Keratinocyte (primary cell): ENCODE data around the gene ERC2.

ENCODE experiments used
- EZH2 ChIP-seq: IDR thresholded peaks from one replicate; pipeline ENCODE4 v1.6.1; 2012; ENCODE audit warnings: inconsistent platforms, mild to moderate bottlenecking, low read length, moderate library complexity
- TF ChIP-seq, protein P1 (sequence below), 3 experiments: IDR thresholded peaks in 1 of 3; conservative IDR thresholded peaks in 1 of 3; optimal IDR thresholded peaks in 1 of 3; 2 replicates in 2 of 3; 3 replicates in 1 of 3; pipeline versions ENCODE3 to v1.5.1; 2011; ENCODE audit warnings: low read length in 3 of 3, mild to moderate bottlenecking in 3 of 3, moderate library complexity in 2 of 3, control low read depth in 1 of 3, inconsistent platforms in 1 of 3; ENCODE audit not compliant: insufficient read depth in 2 of 3; ENCODE audit errors: extremely low read depth in 1 of 3

DNA sequence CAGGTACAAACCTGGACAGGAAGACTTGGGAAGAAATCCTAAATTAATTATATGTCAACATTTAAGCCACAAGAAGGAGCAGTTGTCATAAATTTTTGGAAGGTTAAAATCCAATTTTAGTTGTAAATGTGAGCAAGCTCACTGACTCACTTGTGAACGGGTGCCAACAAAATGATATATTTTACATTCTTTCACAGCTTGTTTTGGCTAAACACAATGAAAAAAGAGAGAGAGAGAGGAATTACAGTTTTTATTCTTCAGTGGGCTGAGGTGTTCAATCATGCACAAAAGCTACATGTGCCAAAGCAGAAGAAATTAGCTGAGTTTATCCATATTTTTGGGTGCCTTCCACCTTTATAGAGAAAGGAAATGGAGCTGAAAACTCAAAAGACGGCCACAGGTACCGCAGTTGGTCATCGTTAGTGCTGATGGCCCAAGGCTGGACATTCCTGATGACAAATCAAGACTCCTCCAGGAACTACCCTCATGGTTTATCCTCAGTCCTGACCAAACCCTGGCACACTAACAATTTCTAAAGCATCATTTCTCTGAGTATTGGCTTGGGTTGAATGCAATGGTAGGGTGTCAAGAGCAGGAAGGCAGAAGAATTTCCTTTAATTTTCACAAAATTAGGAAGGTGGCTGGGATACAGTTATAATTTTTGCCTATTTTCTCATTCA lies 943.6 kb downstream of the ERC2 start:
- TF ChIP-seq, protein P1, sequence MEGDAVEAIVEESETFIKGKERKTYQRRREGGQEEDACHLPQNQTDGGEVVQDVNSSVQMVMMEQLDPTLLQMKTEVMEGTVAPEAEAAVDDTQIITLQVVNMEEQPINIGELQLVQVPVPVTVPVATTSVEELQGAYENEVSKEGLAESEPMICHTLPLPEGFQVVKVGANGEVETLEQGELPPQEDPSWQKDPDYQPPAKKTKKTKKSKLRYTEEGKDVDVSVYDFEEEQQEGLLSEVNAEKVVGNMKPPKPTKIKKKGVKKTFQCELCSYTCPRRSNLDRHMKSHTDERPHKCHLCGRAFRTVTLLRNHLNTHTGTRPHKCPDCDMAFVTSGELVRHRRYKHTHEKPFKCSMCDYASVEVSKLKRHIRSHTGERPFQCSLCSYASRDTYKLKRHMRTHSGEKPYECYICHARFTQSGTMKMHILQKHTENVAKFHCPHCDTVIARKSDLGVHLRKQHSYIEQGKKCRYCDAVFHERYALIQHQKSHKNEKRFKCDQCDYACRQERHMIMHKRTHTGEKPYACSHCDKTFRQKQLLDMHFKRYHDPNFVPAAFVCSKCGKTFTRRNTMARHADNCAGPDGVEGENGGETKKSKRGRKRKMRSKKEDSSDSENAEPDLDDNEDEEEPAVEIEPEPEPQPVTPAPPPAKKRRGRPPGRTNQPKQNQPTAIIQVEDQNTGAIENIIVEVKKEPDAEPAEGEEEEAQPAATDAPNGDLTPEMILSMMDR (optimal IDR thresholded peaks at IDR 0.05 in 1 of 3, IDR thresholded peaks at IDR 0.05 in 1 of 3, conservative IDR thresholded peaks at IDR 0.05 in 1 of 3; ENCODE audit: extremely low read depth in 1 of 3, insufficient read depth in 2 of 3, low read length in 3 of 3): no peak
- no peak for TF ChIP-seq EZH2
